EL (cell line): Measurements from ENCODE around the gene UBFD1.

ENCODE experiments used
- DNase-seq: peaks from one replicate; pipeline ENCODE4 v3.0.0-alpha.2; 2016

The UBFD1 gene

DNA sequence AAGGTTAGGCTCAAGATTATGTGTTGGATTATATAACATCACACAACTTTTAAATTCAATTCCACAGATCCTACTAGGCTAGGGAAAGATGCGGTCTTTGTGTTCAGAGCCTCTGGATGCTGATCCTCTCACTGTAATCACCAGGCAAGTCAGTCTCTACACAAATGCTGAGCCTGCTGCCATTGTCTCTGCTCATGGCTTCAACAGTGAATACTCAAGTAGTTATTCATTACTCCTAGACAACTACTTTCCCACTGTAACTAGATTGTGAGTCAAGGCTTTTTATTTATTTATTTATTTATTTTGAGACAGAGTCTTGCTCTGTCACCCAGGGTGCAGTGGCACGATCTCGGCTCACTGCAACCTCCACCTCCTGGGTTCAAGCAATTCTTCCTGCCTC, 54.4 kb downstream of the UBFD1 start:
- DNase-seq = no peak

DNA sequence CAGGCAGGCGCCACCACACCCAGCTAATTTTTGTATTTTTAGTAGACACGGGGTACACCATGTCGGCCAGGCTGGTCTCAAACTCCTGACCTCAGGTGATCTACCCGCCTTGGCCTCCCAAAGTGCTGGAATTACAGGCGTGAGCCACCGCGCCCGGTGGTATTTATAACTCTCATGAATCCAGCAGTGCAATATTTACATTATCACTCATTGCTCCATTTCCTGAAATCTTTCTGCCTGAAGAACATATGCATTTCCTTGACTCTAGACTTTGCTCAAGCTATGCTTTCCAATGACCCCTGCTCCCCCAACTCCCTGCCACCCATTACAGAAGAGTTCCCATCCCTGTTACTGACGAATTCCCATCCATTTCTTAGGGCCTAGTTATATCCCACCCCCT, 58.3 kb downstream of the UBFD1 start:
- DNase-seq = no peak
